Measurements from ENCODE around the gene VEGFC.

- TF ChIP-seq CTCF (IDR thresholded peaks at IDR 0.05) (no peak), POLR2AphosphoS5 (IDR thresholded peaks at IDR 0.05) (no peak), POLR2A (IDR thresholded peaks at IDR 0.05) (no peak), EP300 (IDR thresholded peaks at IDR 0.05) (no peak)
These were observed 38.2 kb upstream of the VEGFC start for GRCh38 chr4:176830971-176831370.
